ENCODE results near the gene KCNAB2. TPM values are rescaled to one million over a fixed set of nuclear protein-coding genes. Genes with fewer than 3 reads are reported as not detected.

KCNAB2 gene
- total RNA-seq, 1 donor from 2014 or later = 3.3 TPM

- TF ChIP-seq, protein P1, sequence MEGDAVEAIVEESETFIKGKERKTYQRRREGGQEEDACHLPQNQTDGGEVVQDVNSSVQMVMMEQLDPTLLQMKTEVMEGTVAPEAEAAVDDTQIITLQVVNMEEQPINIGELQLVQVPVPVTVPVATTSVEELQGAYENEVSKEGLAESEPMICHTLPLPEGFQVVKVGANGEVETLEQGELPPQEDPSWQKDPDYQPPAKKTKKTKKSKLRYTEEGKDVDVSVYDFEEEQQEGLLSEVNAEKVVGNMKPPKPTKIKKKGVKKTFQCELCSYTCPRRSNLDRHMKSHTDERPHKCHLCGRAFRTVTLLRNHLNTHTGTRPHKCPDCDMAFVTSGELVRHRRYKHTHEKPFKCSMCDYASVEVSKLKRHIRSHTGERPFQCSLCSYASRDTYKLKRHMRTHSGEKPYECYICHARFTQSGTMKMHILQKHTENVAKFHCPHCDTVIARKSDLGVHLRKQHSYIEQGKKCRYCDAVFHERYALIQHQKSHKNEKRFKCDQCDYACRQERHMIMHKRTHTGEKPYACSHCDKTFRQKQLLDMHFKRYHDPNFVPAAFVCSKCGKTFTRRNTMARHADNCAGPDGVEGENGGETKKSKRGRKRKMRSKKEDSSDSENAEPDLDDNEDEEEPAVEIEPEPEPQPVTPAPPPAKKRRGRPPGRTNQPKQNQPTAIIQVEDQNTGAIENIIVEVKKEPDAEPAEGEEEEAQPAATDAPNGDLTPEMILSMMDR (conservative IDR thresholded peaks at IDR 0.05; ENCODE audit: low read depth, low read length) = no peak
- DNase-seq (ENCODE audit: low read depth) = no peak
- no peak overlapping the region for H3K4me3 ChIP-seq (ENCODE audit: low read depth, low read length)
Observed at GRCh38 chr1:6039031-6039430, 6.7 kb upstream of the KCNAB2 start.

- DNase-seq (ENCODE audit: low read depth) = no peak
- no peak overlapping the region for H3K4me3 ChIP-seq (ENCODE audit: low read depth, low read length)
- TF ChIP-seq, protein P1 (conservative IDR thresholded peaks at IDR 0.05; ENCODE audit: low read depth, low read length) = no peak
Observed at GRCh38 chr1:6040444-6040843, 5.2 kb upstream of the KCNAB2 start.

DNA sequence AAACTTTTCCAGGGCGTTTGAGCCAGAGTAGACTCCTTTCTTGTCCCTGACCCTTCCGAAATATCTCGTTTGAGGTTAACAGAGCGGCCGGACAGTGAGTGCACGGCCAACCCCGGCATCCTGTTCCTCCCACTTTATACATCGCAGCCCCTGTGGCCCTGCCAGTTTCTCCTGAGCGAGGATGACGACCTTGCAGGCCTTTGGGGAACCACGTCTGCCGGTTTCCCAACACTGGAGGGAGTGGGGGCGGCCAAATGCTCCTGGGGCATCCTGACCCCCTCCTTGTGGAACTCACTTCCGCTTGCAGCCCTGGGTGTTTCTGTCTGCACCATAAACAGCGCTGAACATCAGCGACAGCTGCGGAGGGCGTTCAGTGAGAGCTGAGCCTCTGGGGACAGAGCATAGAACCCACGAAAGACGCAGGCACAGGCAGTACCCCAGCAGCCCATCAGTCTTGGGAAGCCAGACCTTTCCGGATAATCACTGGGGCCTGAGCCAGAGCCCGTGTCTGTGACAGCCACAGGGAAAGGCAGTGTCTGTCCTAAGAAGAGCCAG is 4.8 kb upstream of the KCNAB2 start:
- TF ChIP-seq, protein P1 (conservative IDR thresholded peaks at IDR 0.05; ENCODE audit: low read depth, low read length) = no peak
- DNase-seq (ENCODE audit: low read depth) = no peak
- H3K4me3 ChIP-seq (ENCODE audit: low read depth, low read length) = no peak overlapping the region

- TF ChIP-seq, protein P1 (conservative IDR thresholded peaks at IDR 0.05; ENCODE audit: low read depth, low read length) = peak; percentile 72
- no peak overlapping the region for H3K4me3 ChIP-seq (ENCODE audit: low read depth, low read length)
- DNase-seq (ENCODE audit: low read depth) = no peak
Observed at GRCh38 chr1:6041432-6042062, 4.1 kb upstream of the KCNAB2 start.

DNA sequence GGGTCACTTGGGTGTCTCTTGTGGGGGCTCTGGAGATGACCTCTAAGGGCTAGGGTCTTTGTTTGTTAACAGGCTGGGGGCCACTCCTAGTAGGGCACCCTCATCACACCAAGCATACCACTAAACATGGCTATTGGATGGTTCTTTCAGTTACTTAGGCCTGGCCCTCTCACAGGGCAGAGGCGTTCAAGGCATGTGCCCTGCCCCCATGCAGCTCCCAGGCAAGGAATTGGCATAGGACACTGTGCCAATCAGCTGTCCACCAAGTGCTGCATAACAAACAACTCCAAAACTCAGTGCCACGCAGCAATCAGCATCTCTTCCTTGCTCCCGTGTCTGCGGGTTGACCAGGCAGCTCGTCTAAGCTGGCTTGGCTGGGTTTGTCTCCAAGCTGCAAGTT is 2.1 kb upstream of the KCNAB2 start:
- H3K4me3 ChIP-seq (ENCODE audit: low read depth, low read length) = no peak overlapping the region
- no peak for DNase-seq (ENCODE audit: low read depth)
- TF ChIP-seq, protein P1 (conservative IDR thresholded peaks at IDR 0.05; ENCODE audit: low read depth, low read length) = no peak

DNA sequence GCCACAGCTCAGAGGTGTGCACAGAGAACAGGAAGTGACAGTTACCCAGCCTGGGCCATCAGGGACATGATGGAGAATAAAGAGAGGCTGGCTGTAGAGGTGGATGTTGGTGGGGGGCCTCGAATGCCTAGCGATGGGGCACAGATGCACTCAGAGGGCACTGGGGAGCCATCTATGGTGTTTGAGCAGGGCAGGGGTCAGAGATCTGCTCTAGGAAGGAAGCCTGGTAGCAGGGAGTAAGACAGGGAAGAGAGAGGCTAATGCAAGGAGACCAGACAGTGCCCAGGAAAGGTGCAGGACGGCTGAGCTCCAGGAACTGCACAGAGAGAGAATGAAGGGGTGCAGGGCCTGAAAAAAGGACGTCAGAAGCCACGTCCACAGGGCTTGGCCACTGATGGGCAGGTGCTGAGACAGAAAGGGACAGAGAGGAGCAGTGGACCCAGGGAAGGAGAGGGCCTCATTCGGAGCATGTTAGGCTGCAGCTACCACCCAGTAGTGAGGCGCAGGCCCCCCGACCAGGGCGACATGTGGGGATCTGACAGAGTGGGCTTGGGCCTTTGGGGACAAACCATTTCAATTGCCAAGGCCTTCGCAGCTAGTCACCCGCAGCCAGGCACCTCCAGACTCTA is 1.1 kb upstream of the KCNAB2 start:
- TF ChIP-seq, protein P1 (conservative IDR thresholded peaks at IDR 0.05; ENCODE audit: low read depth, low read length) = no peak
- no peak overlapping the region for H3K4me3 ChIP-seq (ENCODE audit: low read depth, low read length)
- no peak for DNase-seq (ENCODE audit: low read depth)

Data from epithelial cell of proximal tubule (primary cell).